Stomach (tissue), 4 donors: Measurements from ENCODE around the gene ATP6V1E1.

Experiments used
- EP300 ChIP-seq: sonication (generic); formaldehyde crosslinking; IDR thresholded peaks from one replicate; pipeline ENCODE4 v1.6.1; 2017; ENCODE audit warnings: antibody characterized with exemption
- POLR2A ChIP-seq, 4 donors: fragments of 450-650 bp; IDR thresholded peaks; one replicate each; pipeline ENCODE4 v1.6.1; 2016; ENCODE audit warnings: antibody characterized with exemption in 4 of 4, control low read depth in 2 of 4, mild to moderate bottlenecking in 1 of 4, moderate library complexity in 1 of 4
- POLR2AphosphoS5 ChIP-seq, 3 donors: sonication (generic); formaldehyde crosslinking; IDR thresholded peaks; one replicate each; pipeline ENCODE4 v1.6.1; 2016; ENCODE audit warnings: antibody characterized with exemption in 3 of 3
- TF ChIP-seq, protein P1 (sequence below), 7 experiments: fragments of 450-650 bp in 4 of 7; fragments of 200-600 bp in 3 of 7; sonication (generic) in 3 of 7; IDR thresholded peaks; one replicate each; pipeline ENCODE4 v1.5.1; 2016 to 2019; ENCODE audit warnings: antibody characterized with exemption in 7 of 7, control low read depth in 2 of 7, mild to moderate bottlenecking in 1 of 7

DNA sequence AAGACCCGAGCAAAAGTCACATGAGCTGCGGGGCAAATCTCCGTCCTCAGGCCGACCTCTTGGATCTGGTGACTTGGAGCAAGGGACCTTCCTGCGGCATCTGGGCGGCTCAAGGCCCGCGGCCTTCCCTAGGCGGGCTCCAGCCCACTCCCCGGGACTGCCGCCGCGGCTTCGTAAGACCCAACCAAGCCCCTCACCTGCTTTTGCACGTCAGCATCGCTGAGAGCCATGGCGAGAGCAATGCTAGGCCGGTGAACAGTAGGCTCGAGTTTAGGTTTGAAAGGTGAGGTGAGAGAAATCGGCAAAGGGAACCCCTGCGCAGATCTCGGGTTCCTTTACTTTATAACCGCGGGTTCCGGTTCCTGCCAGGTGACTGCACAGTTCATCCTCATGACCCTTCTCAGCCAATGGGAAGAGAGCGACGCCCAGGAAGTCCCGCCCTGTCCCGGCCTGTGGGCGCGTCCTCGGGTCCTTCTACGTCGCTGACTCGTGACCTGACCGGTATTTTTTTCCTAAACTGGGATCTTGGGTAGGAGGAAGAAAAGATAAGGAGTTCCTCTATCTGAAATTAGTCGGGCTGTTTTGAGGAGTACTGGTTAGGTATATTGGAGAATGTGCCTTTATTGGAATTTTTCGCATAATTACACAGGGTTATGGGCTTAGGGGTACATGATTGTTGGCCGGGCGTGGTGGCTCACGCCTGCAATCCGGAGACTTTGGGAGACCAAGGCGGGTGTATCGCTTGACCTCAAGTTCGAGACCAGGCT, at the start of gene ATP6V1E1:
- no peak for TF ChIP-seq EP300
- TF ChIP-seq, protein P1, sequence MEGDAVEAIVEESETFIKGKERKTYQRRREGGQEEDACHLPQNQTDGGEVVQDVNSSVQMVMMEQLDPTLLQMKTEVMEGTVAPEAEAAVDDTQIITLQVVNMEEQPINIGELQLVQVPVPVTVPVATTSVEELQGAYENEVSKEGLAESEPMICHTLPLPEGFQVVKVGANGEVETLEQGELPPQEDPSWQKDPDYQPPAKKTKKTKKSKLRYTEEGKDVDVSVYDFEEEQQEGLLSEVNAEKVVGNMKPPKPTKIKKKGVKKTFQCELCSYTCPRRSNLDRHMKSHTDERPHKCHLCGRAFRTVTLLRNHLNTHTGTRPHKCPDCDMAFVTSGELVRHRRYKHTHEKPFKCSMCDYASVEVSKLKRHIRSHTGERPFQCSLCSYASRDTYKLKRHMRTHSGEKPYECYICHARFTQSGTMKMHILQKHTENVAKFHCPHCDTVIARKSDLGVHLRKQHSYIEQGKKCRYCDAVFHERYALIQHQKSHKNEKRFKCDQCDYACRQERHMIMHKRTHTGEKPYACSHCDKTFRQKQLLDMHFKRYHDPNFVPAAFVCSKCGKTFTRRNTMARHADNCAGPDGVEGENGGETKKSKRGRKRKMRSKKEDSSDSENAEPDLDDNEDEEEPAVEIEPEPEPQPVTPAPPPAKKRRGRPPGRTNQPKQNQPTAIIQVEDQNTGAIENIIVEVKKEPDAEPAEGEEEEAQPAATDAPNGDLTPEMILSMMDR (IDR thresholded peaks at IDR 0.05): no peak
- TF ChIP-seq POLR2A (IDR thresholded peaks at IDR 0.05): peak in 2 of 4 donors; percentile 61 to 69
- TF ChIP-seq POLR2AphosphoS5 (IDR thresholded peaks at IDR 0.05): peak; percentile 71 to 92 (median 91)
